HEK293 (cell line): ENCODE results near the gene TPP2.

Source experiments
- CTCF ChIA-PET: fragments of 350-600 bp; formaldehyde crosslinking; extraction: SDS; loops from one replicate; lab custom pipeline; 2021; ENCODE audit warnings: antibody characterized with exemption; lab: Yijun Ruan, JAX
- POLR2A ChIA-PET: fragments of 300-600 bp; formaldehyde crosslinking; extraction: SDS; loops from one replicate; lab custom pipeline; 2020; ENCODE audit warnings: antibody characterized with exemption, inconsistent platforms; lab: Yijun Ruan, JAX
- H3K27ac ChIP-seq: fragments of 200-500 bp; sonication (Bioruptor generic); 2 replicates; pipeline ENCODE4 v1.5.1; 2014; ENCODE audit warnings: low read depth, low read length, control low read depth, inconsistent platforms; ENCODE audit errors: extremely low read depth
- H3K36me3 ChIP-seq, 2 experiments: fragments of 200-500 bp in 1 of 2; sonication (Bioruptor generic) in 1 of 2; 1 replicate in 1 of 2; 2 replicates in 1 of 2; pipeline ENCODE4 v1.5.1; 2014 to 2017; ENCODE audit warnings: inconsistent platforms in 2 of 2, low read length in 2 of 2; ENCODE audit not compliant: control insufficient read depth in 2 of 2, insufficient read depth in 1 of 2
- H3K4me1 ChIP-seq: fragments of 200-500 bp; sonication (Bioruptor generic); 2 replicates; pipeline ENCODE4 v1.5.1; 2014; ENCODE audit warnings: mild to moderate bottlenecking, low read length, inconsistent platforms; ENCODE audit not compliant: control insufficient read depth, insufficient read depth
- H3K4me3 ChIP-seq: 2 replicates; pipeline ENCODE4 v1.5.1; 2011; ENCODE audit warnings: low read depth, mild to moderate bottlenecking, control low read depth, low read length, moderate library complexity
- H3K9me3 ChIP-seq: fragments of 200-500 bp; sonication (Bioruptor generic); 2 replicates; pipeline ENCODE4 v1.5.1; 2014; ENCODE audit warnings: low read depth, low read length, inconsistent platforms; ENCODE audit not compliant: control insufficient read depth, insufficient read depth
- GFI1B ChIP-seq: fragments of 450-650 bp; formaldehyde crosslinking; IDR thresholded peaks from 2 replicates; pipeline ENCODE4 v1.5.1; 2016; ENCODE audit warnings: missing biosample characterization, missing genetic modification characterization
- KLF9 ChIP-seq: fragments of 450-650 bp; formaldehyde crosslinking; IDR thresholded peaks from 2 replicates; pipeline ENCODE4 v1.5.1; 2016; ENCODE audit warnings: missing biosample characterization, missing genetic modification characterization, low read depth
- OSR2 ChIP-seq: fragments of 450-650 bp; formaldehyde crosslinking; IDR thresholded peaks from 2 replicates; pipeline ENCODE4 v1.5.1; 2016; ENCODE audit warnings: missing biosample characterization, missing genetic modification characterization
- REPIN1 ChIP-seq: fragments of 450-650 bp; formaldehyde crosslinking; IDR thresholded peaks from 2 replicates; pipeline ENCODE4 v1.5.1; 2017; ENCODE audit warnings: missing biosample characterization, missing genetic modification characterization, low read depth
- YY1 ChIP-seq: fragments of 450-650 bp; formaldehyde crosslinking; IDR thresholded peaks from 2 replicates; pipeline ENCODE4 v1.5.1; 2018; ENCODE audit warnings: missing biosample characterization, missing genetic modification characterization
- ZNF184 ChIP-seq: fragments of 450-650 bp; IDR thresholded peaks from 2 replicates; pipeline ENCODE4 v1.5.1; 2018; ENCODE audit warnings: missing biosample characterization, mild to moderate bottlenecking, missing genetic modification characterization
- ZNF221 ChIP-seq: fragments of 450-650 bp; formaldehyde crosslinking; IDR thresholded peaks from 2 replicates; pipeline ENCODE4 v1.5.1; 2017; ENCODE audit warnings: missing biosample characterization, missing genetic modification characterization, borderline replicate concordance
- ZNF404 ChIP-seq: fragments of 450-650 bp; formaldehyde crosslinking; IDR thresholded peaks from 2 replicates; pipeline ENCODE4 v1.5.1; 2017; ENCODE audit warnings: missing biosample characterization, missing genetic modification characterization
- ZNF501 ChIP-seq: fragments of 450-650 bp; formaldehyde crosslinking; IDR thresholded peaks from 2 replicates; pipeline ENCODE4 v1.5.1; 2016; ENCODE audit warnings: missing biosample characterization, missing genetic modification characterization
- ZNF510 ChIP-seq: fragments of 450-650 bp; formaldehyde crosslinking; IDR thresholded peaks from 2 replicates; pipeline ENCODE4 v1.5.1; 2018; ENCODE audit warnings: mild to moderate bottlenecking, missing genetic modification characterization, missing biosample characterization; ENCODE audit not compliant: insufficient replicate concordance
- ZNF514 ChIP-seq: fragments of 450-650 bp; formaldehyde crosslinking; IDR thresholded peaks from 2 replicates; pipeline ENCODE4 v1.5.1; 2016; ENCODE audit warnings: missing biosample characterization, missing genetic modification characterization
- ZNF530 ChIP-seq: fragments of 450-650 bp; formaldehyde crosslinking; IDR thresholded peaks from 2 replicates; pipeline ENCODE4 v1.5.1; 2016; ENCODE audit warnings: low read depth, missing biosample characterization, missing genetic modification characterization
- ZNF629 ChIP-seq: fragments of 450-650 bp; formaldehyde crosslinking; IDR thresholded peaks from 2 replicates; pipeline ENCODE4 v1.5.1; 2017; ENCODE audit warnings: missing biosample characterization, missing genetic modification characterization
- ZNF660 ChIP-seq: fragments of 450-650 bp; IDR thresholded peaks from 2 replicates; pipeline ENCODE4 v1.5.1; 2018; ENCODE audit warnings: missing biosample characterization, mild to moderate bottlenecking, missing genetic modification characterization
- ZNF76 ChIP-seq: fragments of 450-650 bp; formaldehyde crosslinking; IDR thresholded peaks from 2 replicates; pipeline ENCODE4; 2016; ENCODE audit warnings: low read depth, missing biosample characterization, missing genetic modification characterization, borderline replicate concordance
- ZXDB ChIP-seq: fragments of 450-650 bp; formaldehyde crosslinking; IDR thresholded peaks from 2 replicates; pipeline ENCODE4 v1.5.1; 2016; ENCODE audit warnings: missing biosample characterization, missing genetic modification characterization
- TF ChIP-seq, protein P1 (sequence below): fragments of 450-650 bp; formaldehyde crosslinking; IDR thresholded peaks from 2 replicates; pipeline ENCODE4 v1.5.1; 2016; ENCODE audit warnings: missing biosample characterization, missing genetic modification characterization, borderline replicate concordance
- TF ChIP-seq, protein P2 (sequence below): fragments of 450-650 bp; formaldehyde crosslinking; IDR thresholded peaks from 2 replicates; pipeline ENCODE4 v1.5.1; 2016; ENCODE audit warnings: missing biosample characterization, missing genetic modification characterization, borderline replicate concordance
- TF ChIP-seq, protein P3 (sequence below): fragments of 450-650 bp; formaldehyde crosslinking; IDR thresholded peaks from 2 replicates; pipeline ENCODE4 v1.5.1; 2016; ENCODE audit warnings: missing biosample characterization, missing genetic modification characterization
- TF ChIP-seq, protein P4 (sequence below): fragments of 450-650 bp; formaldehyde crosslinking; IDR thresholded peaks from 2 replicates; pipeline ENCODE4 v1.5.1; 2016; ENCODE audit warnings: missing biosample characterization, missing genetic modification characterization
- TF ChIP-seq, protein P5 (sequence below): fragments of 450-650 bp; formaldehyde crosslinking; IDR thresholded peaks from 2 replicates; pipeline ENCODE4 v1.5.1; 2016; ENCODE audit warnings: missing biosample characterization, missing genetic modification characterization

Gene TPP2

DNA sequence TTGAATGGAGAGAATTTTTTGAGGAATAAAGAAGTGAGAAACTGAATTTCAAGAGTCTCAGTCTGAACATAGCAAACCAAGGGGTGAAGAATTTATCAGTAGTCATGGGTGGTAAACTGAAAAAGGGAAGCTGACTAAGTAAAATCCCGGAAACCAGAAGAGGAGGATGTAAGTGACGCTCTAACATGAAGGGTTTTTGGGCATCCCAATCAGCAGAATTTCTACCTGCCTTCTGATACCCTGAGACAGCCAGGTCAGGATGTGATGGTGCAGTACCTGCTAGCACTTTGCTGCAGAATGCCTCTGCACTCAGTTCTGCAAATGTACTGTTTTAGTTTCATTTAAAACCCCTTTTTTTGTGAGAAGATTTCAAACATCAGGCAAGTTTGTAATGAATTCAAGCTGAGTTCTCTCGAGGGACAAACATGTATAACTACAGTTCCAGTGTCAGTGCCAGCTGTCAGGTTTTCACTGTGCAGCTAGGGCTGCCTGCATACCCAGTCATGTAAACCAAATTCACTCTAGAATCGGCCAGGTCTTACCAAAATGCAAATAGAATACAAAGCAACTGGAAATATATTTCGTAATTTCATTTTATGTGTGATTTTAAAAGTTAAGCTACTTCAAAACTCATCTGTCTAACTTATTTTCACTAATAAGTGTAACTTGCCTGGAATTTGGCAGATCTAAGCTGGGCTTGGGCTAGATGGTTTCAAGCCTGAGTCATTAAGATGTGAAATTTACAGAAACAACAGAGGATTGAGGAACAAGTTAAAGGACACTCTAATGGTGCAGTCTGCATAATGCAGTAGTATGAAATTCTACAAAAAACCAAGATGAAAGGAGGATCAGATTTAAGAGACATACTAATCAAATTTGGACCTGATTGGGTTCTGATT, 84.3 kb downstream of the TPP2 start:
- H3K9me3 ChIP-seq, result no peaks in the 10 kb centered on the region
- peaks cover 10 to 30% of the 10 kb centered on the region in 2 experiments for H3K36me3 ChIP-seq
- CTCF ChIA-PET, result interaction anchor here (0.6 kb wide), 1 partner anchor 47 kb away, joined by 3 read pairs; no protein-coding TSS in a partner anchor
- no peak overlapping the region for H3K27ac ChIP-seq
- no peaks in the 10 kb centered on the region for H3K4me1 ChIP-seq
- POLR2A ChIA-PET, result no interaction called here
- no peak overlapping the region for H3K4me3 ChIP-seq
- TF ChIP-seq GFI1B, result no peak
- TF ChIP-seq ZNF530, result no peak
- no peak for TF ChIP-seq ZNF514 (tag by site-specific recombination)
- TF ChIP-seq ZNF660 (tag by site-specific recombination), result no peak
- TF ChIP-seq ZNF221, result no peak
- TF ChIP-seq, all 188 proteins: peak for 0

DNA sequence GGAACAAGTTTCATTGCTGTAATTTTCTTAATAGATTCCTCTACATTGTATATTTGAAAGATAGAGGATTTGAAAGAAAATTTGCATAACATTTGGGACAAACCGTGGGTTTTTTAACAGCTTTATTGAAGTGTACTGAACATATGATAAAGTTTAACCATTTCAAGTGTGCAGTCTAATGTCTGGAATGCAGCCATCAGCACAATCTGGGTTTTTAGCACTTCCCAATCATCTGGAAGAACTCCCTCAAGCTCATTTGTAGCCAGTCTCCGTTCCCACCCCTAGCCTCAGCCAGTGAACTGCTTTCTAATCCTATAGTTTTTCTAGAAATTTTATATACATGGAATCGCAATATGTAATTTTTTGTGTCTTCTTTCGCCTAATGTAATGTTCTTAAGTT, 85.4 kb downstream of the TPP2 start:
- Histone ChIP-seq H3K27ac (no peak overlapping the region), H3K4me1 (no peaks in the 10 kb centered on the region)
- CTCF ChIA-PET, result no interaction called here
- TF ChIP-seq REPIN1, result no peak
- no peak for TF ChIP-seq YY1 (tag by site-specific recombination)
- no peak for TF ChIP-seq ZNF501 (tag by site-specific recombination)
- no peak for TF ChIP-seq ZNF404 (tag by site-specific recombination)
- TF ChIP-seq ZNF184 (tag by site-specific recombination), result no peak
- no peak for TF ChIP-seq ZNF510
- TF ChIP-seq, protein P1, sequence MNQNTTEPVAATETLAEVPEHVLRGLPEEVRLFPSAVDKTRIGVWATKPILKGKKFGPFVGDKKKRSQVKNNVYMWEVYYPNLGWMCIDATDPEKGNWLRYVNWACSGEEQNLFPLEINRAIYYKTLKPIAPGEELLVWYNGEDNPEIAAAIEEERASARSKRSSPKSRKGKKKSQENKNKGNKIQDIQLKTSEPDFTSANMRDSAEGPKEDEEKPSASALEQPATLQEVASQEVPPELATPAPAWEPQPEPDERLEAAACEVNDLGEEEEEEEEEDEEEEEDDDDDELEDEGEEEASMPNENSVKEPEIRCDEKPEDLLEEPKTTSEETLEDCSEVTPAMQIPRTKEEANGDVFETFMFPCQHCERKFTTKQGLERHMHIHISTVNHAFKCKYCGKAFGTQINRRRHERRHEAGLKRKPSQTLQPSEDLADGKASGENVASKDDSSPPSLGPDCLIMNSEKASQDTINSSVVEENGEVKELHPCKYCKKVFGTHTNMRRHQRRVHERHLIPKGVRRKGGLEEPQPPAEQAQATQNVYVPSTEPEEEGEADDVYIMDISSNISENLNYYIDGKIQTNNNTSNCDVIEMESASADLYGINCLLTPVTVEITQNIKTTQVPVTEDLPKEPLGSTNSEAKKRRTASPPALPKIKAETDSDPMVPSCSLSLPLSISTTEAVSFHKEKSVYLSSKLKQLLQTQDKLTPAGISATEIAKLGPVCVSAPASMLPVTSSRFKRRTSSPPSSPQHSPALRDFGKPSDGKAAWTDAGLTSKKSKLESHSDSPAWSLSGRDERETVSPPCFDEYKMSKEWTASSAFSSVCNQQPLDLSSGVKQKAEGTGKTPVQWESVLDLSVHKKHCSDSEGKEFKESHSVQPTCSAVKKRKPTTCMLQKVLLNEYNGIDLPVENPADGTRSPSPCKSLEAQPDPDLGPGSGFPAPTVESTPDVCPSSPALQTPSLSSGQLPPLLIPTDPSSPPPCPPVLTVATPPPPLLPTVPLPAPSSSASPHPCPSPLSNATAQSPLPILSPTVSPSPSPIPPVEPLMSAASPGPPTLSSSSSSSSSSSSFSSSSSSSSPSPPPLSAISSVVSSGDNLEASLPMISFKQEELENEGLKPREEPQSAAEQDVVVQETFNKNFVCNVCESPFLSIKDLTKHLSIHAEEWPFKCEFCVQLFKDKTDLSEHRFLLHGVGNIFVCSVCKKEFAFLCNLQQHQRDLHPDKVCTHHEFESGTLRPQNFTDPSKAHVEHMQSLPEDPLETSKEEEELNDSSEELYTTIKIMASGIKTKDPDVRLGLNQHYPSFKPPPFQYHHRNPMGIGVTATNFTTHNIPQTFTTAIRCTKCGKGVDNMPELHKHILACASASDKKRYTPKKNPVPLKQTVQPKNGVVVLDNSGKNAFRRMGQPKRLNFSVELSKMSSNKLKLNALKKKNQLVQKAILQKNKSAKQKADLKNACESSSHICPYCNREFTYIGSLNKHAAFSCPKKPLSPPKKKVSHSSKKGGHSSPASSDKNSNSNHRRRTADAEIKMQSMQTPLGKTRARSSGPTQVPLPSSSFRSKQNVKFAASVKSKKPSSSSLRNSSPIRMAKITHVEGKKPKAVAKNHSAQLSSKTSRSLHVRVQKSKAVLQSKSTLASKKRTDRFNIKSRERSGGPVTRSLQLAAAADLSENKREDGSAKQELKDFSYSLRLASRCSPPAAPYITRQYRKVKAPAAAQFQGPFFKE (tag by site-specific recombination), result no peak
- TF ChIP-seq, protein P2, sequence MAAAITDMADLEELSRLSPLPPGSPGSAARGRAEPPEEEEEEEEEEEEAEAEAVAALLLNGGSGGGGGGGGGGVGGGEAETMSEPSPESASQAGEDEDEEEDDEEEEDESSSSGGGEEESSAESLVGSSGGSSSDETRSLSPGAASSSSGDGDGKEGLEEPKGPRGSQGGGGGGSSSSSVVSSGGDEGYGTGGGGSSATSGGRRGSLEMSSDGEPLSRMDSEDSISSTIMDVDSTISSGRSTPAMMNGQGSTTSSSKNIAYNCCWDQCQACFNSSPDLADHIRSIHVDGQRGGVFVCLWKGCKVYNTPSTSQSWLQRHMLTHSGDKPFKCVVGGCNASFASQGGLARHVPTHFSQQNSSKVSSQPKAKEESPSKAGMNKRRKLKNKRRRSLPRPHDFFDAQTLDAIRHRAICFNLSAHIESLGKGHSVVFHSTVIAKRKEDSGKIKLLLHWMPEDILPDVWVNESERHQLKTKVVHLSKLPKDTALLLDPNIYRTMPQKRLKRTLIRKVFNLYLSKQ, result no peak
- TF ChIP-seq ZXDB (tag by site-specific recombination), result no peak
- TF ChIP-seq, protein P3, sequence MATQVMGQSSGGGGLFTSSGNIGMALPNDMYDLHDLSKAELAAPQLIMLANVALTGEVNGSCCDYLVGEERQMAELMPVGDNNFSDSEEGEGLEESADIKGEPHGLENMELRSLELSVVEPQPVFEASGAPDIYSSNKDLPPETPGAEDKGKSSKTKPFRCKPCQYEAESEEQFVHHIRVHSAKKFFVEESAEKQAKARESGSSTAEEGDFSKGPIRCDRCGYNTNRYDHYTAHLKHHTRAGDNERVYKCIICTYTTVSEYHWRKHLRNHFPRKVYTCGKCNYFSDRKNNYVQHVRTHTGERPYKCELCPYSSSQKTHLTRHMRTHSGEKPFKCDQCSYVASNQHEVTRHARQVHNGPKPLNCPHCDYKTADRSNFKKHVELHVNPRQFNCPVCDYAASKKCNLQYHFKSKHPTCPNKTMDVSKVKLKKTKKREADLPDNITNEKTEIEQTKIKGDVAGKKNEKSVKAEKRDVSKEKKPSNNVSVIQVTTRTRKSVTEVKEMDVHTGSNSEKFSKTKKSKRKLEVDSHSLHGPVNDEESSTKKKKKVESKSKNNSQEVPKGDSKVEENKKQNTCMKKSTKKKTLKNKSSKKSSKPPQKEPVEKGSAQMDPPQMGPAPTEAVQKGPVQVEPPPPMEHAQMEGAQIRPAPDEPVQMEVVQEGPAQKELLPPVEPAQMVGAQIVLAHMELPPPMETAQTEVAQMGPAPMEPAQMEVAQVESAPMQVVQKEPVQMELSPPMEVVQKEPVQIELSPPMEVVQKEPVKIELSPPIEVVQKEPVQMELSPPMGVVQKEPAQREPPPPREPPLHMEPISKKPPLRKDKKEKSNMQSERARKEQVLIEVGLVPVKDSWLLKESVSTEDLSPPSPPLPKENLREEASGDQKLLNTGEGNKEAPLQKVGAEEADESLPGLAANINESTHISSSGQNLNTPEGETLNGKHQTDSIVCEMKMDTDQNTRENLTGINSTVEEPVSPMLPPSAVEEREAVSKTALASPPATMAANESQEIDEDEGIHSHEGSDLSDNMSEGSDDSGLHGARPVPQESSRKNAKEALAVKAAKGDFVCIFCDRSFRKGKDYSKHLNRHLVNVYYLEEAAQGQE (tag by site-specific recombination), result no peak
- no peak for TF ChIP-seq GFI1B
- TF ChIP-seq ZNF629, result no peak
- TF ChIP-seq ZNF76 (tag by site-specific recombination), result no peak
- TF ChIP-seq, protein P4, sequence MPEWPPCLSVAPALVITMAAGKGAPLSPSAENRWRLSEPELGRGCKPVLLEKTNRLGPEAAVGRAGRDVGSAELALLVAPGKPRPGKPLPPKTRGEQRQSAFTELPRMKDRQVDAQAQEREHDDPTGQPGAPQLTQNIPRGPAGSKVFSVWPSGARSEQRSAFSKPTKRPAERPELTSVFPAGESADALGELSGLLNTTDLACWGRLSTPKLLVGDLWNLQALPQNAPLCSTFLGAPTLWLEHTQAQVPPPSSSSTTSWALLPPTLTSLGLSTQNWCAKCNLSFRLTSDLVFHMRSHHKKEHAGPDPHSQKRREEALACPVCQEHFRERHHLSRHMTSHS, result no peak
- no peak for TF ChIP-seq KLF9 (tag by site-specific recombination)
- TF ChIP-seq OSR2 (tag by site-specific recombination), result no peak
- TF ChIP-seq, protein P5, sequence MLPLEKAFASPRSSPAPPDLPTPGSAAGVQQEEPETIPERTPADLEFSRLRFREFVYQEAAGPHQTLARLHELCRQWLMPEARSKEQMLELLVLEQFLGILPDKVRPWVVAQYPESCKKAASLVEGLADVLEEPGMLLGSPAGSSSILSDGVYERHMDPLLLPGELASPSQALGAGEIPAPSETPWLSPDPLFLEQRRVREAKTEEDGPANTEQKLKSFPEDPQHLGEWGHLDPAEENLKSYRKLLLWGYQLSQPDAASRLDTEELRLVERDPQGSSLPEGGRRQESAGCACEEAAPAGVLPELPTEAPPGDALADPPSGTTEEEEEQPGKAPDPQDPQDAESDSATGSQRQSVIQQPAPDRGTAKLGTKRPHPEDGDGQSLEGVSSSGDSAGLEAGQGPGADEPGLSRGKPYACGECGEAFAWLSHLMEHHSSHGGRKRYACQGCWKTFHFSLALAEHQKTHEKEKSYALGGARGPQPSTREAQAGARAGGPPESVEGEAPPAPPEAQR (tag by site-specific recombination), result no peak

More for the DNA sequence above, 85.4 kb downstream of the TPP2 start:
- POLR2A ChIA-PET, result no interaction called here
- no peak overlapping the region for H3K4me3 ChIP-seq
- peaks cover 10 to 21% of the 10 kb centered on the region in 2 experiments for H3K36me3 ChIP-seq
- H3K9me3 ChIP-seq, result no peaks in the 10 kb centered on the region
